Right cardiac atrium (tissue), 5 donors: ENCODE data around the gene TPM2. TPM values are rescaled to one million over a fixed set of nuclear protein-coding genes. Genes with fewer than 3 reads are reported as not detected.
"Not testable (repeated sequence)": the region's sequence is repeated elsewhere in the genome, so short reads cannot be mapped to it uniquely, and the experiment has no call there.

Experiments
- ATAC-seq, 2 donors: fragments of 200-7000 bp; cut with Tn5 transposase; one replicate each; pipeline versions ENCODE4 v1.8.0 to v1.9.1; 2020; ENCODE audit warnings: moderate library complexity in 2 of 2, mild to moderate bottlenecking in 1 of 2
- DNase-seq, 3 donors: peaks; one replicate each; pipeline ENCODE4 v3.0.0-alpha.2; 2020
- H3K27ac ChIP-seq: one replicate; pipeline ENCODE4 v1.5.1; 2013; ENCODE audit warnings: mild to moderate bottlenecking, low read length, control low read depth, moderate library complexity
- H3K27me3 ChIP-seq: one replicate; pipeline ENCODE4 v1.6.1; 2013; ENCODE audit not compliant: control insufficient read depth, insufficient read depth
- H3K4me1 ChIP-seq: one replicate; pipeline ENCODE4 v1.6.1; 2013; ENCODE audit warnings: low read length; ENCODE audit not compliant: control insufficient read depth, insufficient read depth
- H3K4me3 ChIP-seq: one replicate; pipeline ENCODE4 v1.5.1; 2013; ENCODE audit warnings: low read length, control low read depth
- H3K9me3 ChIP-seq: one replicate; pipeline ENCODE4 v1.6.1; 2013; ENCODE audit warnings: low read length; ENCODE audit not compliant: control insufficient read depth
- WGBS: extraction: QIAGEN DNeasy Blood & Tissue Kit; methylation state at CpG from one replicate; pipeline ENCODE4 v1.1.7; 2013; 5-methylcytosine and 5-hydroxymethylcytosine counted together
- intact Hi-C, 4 donors: fragments of 100-400 bp; cut with DNase I; formaldehyde crosslinking; loops; one replicate each; pipeline versions ENCODE4 v1.11.0 to v1.14.0; 2022 to 2023
- microRNA-seq, 2 donors: library from miRNA; unstranded; fragments of <30 nt; microRNA quantifications; one replicate each; pipeline ENCODE4 v1.2.0, GENCODE V29; 2020 to 2021
- polyA plus RNA-seq: library from polyadenylated mRNA; stranded (reverse); fragments of 200-250 nt; gene quantifications from one replicate; pipeline ENCODE4 v1.2.3, GENCODE V29; 2013
- total RNA-seq, 4 donors: library from RNA; stranded (reverse); fragmentation: NEBNext Ultra II Directional; extraction: Animal tissue kit (Norgen Biotek cat#: 25700); gene quantifications; one replicate each; pipeline ENCODE4 v1.2.1, GENCODE V29; 2021
- donor health status: healthy with polysubstance abuse.
- donor health status: DM: no; HTN: yes; CAD: no.
- donor health status: DM: no; HTN: no; CAD: no.
- donor health status: DM: no; HTN: yes; CAD: no; lungs with severe emphysema.
- donor health status: DM: yes; HTN: yes; CAD: no.

Gene TPM2
- total and polyA plus RNA-seq, 5 donors = 573 to 2,123 (median 777) TPM

GRCh38 chr9:35639631-35640030 lies 50.1 kb downstream of the TPM2 start:
- ATAC-seq (no peak), DNase-seq (no peak)
- Histone ChIP-seq H3K9me3 (no peaks in the 10 kb centered on the region), H3K27ac (no peak overlapping the region), H3K27me3 (no peaks in the 10 kb centered on the region), H3K4me1 (no peaks in the 10 kb centered on the region), H3K4me3 (no peak overlapping the region)
- intact Hi-C loops = loop anchor here in 1 of 4 donors (10.0 kb wide), 1 partner anchor 185 kb away; the partner anchor contains the start of genes FAM221B and TMEM8B
- WGBS = 89% methylated on average over 1 of the region's 1 CpG

DNA sequence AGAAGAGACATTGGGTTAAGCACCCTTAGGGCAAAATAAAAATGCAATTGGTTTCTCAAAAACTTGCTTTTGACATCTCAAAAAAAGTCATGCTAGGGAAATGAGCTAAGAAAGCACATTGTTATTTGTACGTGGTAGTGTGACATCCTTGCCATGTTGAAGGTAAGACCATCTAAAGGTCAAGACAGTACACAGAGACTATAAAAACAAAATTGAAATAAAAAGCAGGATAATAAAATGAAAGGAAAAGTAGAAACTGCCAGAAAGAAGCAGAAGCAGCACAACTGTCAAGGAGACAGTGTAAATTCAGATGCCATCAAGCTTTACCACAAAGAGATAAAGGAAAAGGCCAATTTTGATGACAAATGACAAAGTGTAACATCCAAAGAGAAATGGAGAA lies 50.5 kb downstream of the TPM2 start:
- intact Hi-C loops, H3K27ac ChIP-seq: not testable (repeated sequence)

GRCh38 chr9:35638751-35639150 lies 51.0 kb downstream of the TPM2 start:
- DNase-seq, H3K27ac ChIP-seq, H3K4me3 ChIP-seq, intact Hi-C loops, ATAC-seq, H3K4me1 ChIP-seq, H3K27me3 ChIP-seq, H3K9me3 ChIP-seq: not testable (repeated sequence)
- WGBS = 67% methylated on average over 7 of the region's 8 CpGs

More for the DNA sequence above, 50.5 kb downstream of the TPM2 start:
- H3K4me3 ChIP-seq, ATAC-seq, H3K4me1 ChIP-seq, H3K9me3 ChIP-seq, H3K27me3 ChIP-seq, DNase-seq: not testable (repeated sequence)
- 52% methylated on average over 1 of the region's 1 CpG for WGBS

DNA sequence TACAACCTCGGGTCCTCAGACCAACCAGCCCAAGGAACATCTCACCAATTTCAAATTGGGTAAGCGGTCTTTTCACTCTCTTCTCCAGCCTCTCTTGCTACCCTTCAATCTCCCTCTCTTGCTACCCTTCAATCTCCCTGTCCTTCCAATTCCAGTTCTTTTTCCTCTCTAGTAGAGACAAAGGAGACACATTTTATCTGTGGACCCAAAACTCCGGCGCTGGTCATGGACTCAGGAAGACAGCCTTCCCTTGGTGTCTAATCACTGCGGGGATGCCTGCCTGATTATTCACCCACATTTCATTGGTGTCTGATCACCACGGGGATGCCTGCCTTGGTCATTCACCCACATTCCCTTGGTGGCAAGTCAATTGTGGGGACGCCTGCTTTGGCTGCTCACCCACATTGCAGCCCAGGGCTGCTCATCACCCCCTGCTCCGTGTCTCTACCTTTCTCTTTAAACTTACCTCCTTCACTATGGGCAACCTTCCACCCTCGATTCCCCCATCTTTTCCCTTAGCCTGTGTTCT lies 52.2 kb downstream of the TPM2 start:
- H3K27me3 ChIP-seq, H3K9me3 ChIP-seq, ATAC-seq, H3K27ac ChIP-seq, H3K4me3 ChIP-seq, H3K4me1 ChIP-seq, intact Hi-C loops, DNase-seq: not testable (repeated sequence)
- 96% methylated on average over 9 of the region's 9 CpGs for WGBS

- H3K9me3 ChIP-seq, H3K4me3 ChIP-seq, H3K27ac ChIP-seq, intact Hi-C loops, DNase-seq, ATAC-seq, H3K27me3 ChIP-seq, H3K4me1 ChIP-seq: not testable (repeated sequence)
- 97% methylated on average over 6 of the region's 6 CpGs for WGBS
These were observed 52.9 kb downstream of the TPM2 start for GRCh38 chr9:35636877-35637246.

DNA sequence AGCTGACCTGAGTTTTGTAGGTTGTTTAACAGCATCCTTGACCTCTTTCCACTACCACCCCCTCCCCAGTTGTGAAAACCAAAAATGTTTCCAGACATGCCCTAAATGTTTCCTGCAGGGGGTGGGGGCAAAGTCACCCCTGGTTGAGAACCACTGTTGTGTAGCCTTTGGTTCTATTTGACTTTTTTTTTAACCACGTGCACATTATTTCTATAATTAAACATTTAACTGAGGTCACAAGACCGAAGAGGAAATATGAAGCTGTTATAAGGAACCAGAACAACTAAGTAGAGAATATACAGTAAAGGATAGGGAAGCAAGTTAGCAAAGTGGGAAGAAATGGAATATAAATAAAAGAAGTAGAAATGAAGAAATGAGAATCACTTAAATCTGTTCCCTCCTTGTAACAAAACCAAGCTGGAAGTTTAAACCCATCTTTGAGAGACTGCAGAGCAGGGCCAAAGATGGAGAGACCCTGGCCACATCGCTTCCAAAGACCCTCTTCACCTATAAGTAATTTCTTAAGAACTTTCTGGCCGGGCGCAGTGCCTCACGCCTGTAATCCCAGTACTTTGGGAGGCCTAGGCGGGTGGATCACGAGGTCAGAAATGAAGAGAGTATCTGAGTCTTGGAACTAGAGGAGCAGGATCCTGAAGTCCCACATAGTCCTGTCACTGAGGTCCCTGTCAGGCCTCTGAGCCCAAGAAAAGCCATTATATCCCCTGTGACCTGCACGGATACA lies 53.4 kb downstream of the TPM2 start:
- ATAC-seq = no peak
- DNase-seq = no peak
- 75% methylated on average over 9 of the region's 9 CpGs for WGBS
- no peaks in the 10 kb centered on the region for H3K27me3 ChIP-seq
- no peak overlapping the region for H3K4me3 ChIP-seq
- intact Hi-C loops = no loop called here
- H3K27ac ChIP-seq = no peak overlapping the region
- no peaks in the 10 kb centered on the region for H3K9me3 ChIP-seq
- H3K4me1 ChIP-seq = no peaks in the 10 kb centered on the region

GRCh38 chr9:35635730-35636129 lies 54.0 kb downstream of the TPM2 start:
- Histone ChIP-seq H3K27me3 (no peaks in the 10 kb centered on the region), H3K4me1 (no peaks in the 10 kb centered on the region)

More at GRCh38 chr9:35635730-35636129, 54.0 kb downstream of the TPM2 start:
- no peaks in the 10 kb centered on the region for H3K9me3 ChIP-seq
- intact Hi-C loops = no loop called here
- no peak overlapping the region for H3K4me3 ChIP-seq
- DNase-seq = no peak
- H3K27ac ChIP-seq = no peak overlapping the region
- ATAC-seq = no peak

Small RNAs within 50 kb of the gene (microRNA-seq; reads per million reads assigned to microRNA genes)
- 0 to 0.42 reads per million in 2 donors for gene MIR6852
- 0 to 0.42 reads per million in 2 donors for gene MIR6853

Other genes starting within 250 kb of the TPM2 start
- gene RUSC2, start 199.8 kb downstream of the TPM2 start, total RNA-seq = 10 to 100 TPM; 30.7 to 41.4 (median 35.5) TPM
- gene RUSC2, start 199.8 kb downstream of the TPM2 start, polyA plus RNA-seq = 23.6 TPM
- 10 to 100 TPM; 25.0 to 35.3 (median 27.4) TPM for gene TESK1, start 84.7 kb downstream of the TPM2 start, total RNA-seq
- gene TESK1, start 84.7 kb downstream of the TPM2 start, polyA plus RNA-seq = 30.5 TPM
- under 1 TPM; 0.58 to 0.68 (median 0.60) TPM for gene CD72, start 71.5 kb downstream of the TPM2 start, total RNA-seq
- gene CD72, start 71.5 kb downstream of the TPM2 start, polyA plus RNA-seq = 0.66 TPM
- gene SIT1, start 39.0 kb downstream of the TPM2 start, total RNA-seq = 1 to 10 TPM in 1 of 4 donors, under 1 TPM in 1, not detected in 2; 0.26 to 1.5 TPM
- gene SIT1, start 39.0 kb downstream of the TPM2 start, polyA plus RNA-seq = 0.14 TPM
- gene RMRP, start 31.9 kb downstream of the TPM2 start, total RNA-seq = over 10,000 TPM; 19,654 to 22,919 (median 21,195) TPM
- 218 TPM for gene RMRP, start 31.9 kb downstream of the TPM2 start, polyA plus RNA-seq
- gene CCDC107, start 31.6 kb downstream of the TPM2 start, total RNA-seq = 10 to 100 TPM; 54.7 to 61.6 (median 60.1) TPM
- gene CCDC107, start 31.6 kb downstream of the TPM2 start, polyA plus RNA-seq = 75.0 TPM
- gene ARHGEF39, start 24.7 kb downstream of the TPM2 start, total RNA-seq = under 1 TPM in 3 of 4 donors, not detected in 1; 0.29 to 0.50 (median 0.34) TPM
- gene ARHGEF39, start 24.7 kb downstream of the TPM2 start, polyA plus RNA-seq = 0.52 TPM
- gene CA9, start 16.0 kb downstream of the TPM2 start, total RNA-seq = 1 to 10 TPM in 3 of 4 donors, not detected in 1; 1.0 to 1.2 (median 1.1) TPM
- 1.4 TPM for gene CA9, start 16.0 kb downstream of the TPM2 start, polyA plus RNA-seq
- 100 to 1,000 TPM; 263 to 375 (median 298) TPM for gene TLN1, start 42.3 kb upstream of the TPM2 start, total RNA-seq
- gene TLN1, start 42.3 kb upstream of the TPM2 start, polyA plus RNA-seq = 171 TPM
- gene CREB3, start 42.7 kb upstream of the TPM2 start, total RNA-seq = 10 to 100 TPM; 24.5 to 35.4 (median 25.7) TPM
- gene CREB3, start 42.7 kb upstream of the TPM2 start, polyA plus RNA-seq = 29.6 TPM
- gene GBA2, start 59.3 kb upstream of the TPM2 start, total RNA-seq = 100 to 1,000 TPM in 2 of 4 donors, 10 to 100 TPM in 2; 93.7 to 117 (median 102) TPM
- gene GBA2, start 59.3 kb upstream of the TPM2 start, polyA plus RNA-seq = 70.3 TPM
- 10 to 100 TPM; 25.7 to 35.0 (median 30.4) TPM for gene RGP1, start 59.4 kb upstream of the TPM2 start, total RNA-seq
- gene RGP1, start 59.4 kb upstream of the TPM2 start, polyA plus RNA-seq = 17.7 TPM
- gene MSMP, start 64.4 kb upstream of the TPM2 start, total RNA-seq = not detected
- 0.27 TPM for gene MSMP, start 64.4 kb upstream of the TPM2 start, polyA plus RNA-seq
- gene NPR2, start 101.7 kb upstream of the TPM2 start, total RNA-seq = 10 to 100 TPM; 21.3 to 29.9 (median 26.3) TPM
- 24.7 TPM for gene NPR2, start 101.7 kb upstream of the TPM2 start, polyA plus RNA-seq
- 1 to 10 TPM; 2.6 to 6.0 (median 4.9) TPM for gene SPAG8, start 122.3 kb upstream of the TPM2 start, total RNA-seq
- 5.4 TPM for gene SPAG8, start 122.3 kb upstream of the TPM2 start, polyA plus RNA-seq
- gene HINT2, start 125.1 kb upstream of the TPM2 start, total RNA-seq = 10 to 100 TPM; 56.7 to 60.7 (median 59.0) TPM
- 108 TPM for gene HINT2, start 125.1 kb upstream of the TPM2 start, polyA plus RNA-seq
- not detected for gene FAM221B, start 138.8 kb upstream of the TPM2 start, total RNA-seq
- not detected for gene FAM221B, start 138.8 kb upstream of the TPM2 start, polyA plus RNA-seq
- gene TMEM8B, start 139.3 kb upstream of the TPM2 start, total RNA-seq = 10 to 100 TPM; 19.5 to 21.3 (median 21.0) TPM
- gene TMEM8B, start 139.3 kb upstream of the TPM2 start, polyA plus RNA-seq = 12.7 TPM
- not detected for gene OR13J1, start 180.5 kb upstream of the TPM2 start, total RNA-seq
- gene OR13J1, start 180.5 kb upstream of the TPM2 start, polyA plus RNA-seq = not detected
- 1 to 10 TPM; 2.0 to 5.9 (median 5.1) TPM for gene HRCT1, start 216.3 kb upstream of the TPM2 start, total RNA-seq
- 3.3 TPM for gene HRCT1, start 216.3 kb upstream of the TPM2 start, polyA plus RNA-seq
- gene SPAAR, start 219.6 kb upstream of the TPM2 start, total RNA-seq = 1 to 10 TPM; 3.7 to 8.0 (median 5.8) TPM
- 8.7 TPM for gene SPAAR, start 219.6 kb upstream of the TPM2 start, polyA plus RNA-seq